Measurements from ENCODE around the gene FLRT1. TPM values are rescaled to one million over a fixed set of nuclear protein-coding genes. Genes with fewer than 3 reads are reported as not detected.

Gene FLRT1
- total RNA-seq, 2 donors from 2014 or later, result not detected

DNA sequence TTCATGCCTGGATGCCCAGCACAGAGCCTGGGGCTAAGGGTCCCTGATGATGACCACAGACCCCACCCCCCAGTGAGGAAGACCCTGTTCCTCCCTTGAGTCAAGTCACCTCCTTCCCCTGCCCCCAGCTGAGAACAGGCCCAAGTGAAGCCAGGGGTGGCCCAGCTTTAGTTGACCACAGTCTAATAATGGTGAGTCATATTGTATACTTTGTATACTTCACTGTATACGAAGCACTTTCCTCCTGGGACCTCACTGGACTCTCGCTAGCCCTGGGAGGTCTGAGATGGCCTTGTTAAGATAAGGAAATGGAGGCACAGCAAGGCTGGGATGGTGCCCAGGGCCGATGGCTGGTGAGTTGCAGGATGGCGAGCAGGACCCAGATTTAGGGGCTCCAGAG lies 3.7 kb upstream of the FLRT1 start:
- peaks cover 53% of the 10 kb centered on the region for H3K27me3 ChIP-seq (ENCODE audit: control insufficient read depth, insufficient read depth, low read length, poor library complexity, severe bottlenecking)
- Mint-ChIP-seq H3K36me3 (ENCODE audit: low read depth) (no peaks in the 10 kb centered on the region), H3K9me3 (no peaks in the 10 kb centered on the region), H3K4me3 (no peak overlapping the region), H3K27me3 (ENCODE audit: insufficient read depth) (peaks cover 81% of the 10 kb centered on the region), H3K27ac (no peak overlapping the region), H3K4me1 (peaks cover 7% of the 10 kb centered on the region)
- peaks cover 7% of the 10 kb centered on the region for H3K4me1 ChIP-seq (ENCODE audit: control insufficient read depth, insufficient read depth, low read length)
- no peaks in the 10 kb centered on the region for H3K36me3 ChIP-seq (ENCODE audit: control insufficient read depth, insufficient read depth, low read length)
- H3K9me3 ChIP-seq (ENCODE audit: control insufficient read depth, low read length), result no peaks in the 10 kb centered on the region
- TF ChIP-seq, protein P1, sequence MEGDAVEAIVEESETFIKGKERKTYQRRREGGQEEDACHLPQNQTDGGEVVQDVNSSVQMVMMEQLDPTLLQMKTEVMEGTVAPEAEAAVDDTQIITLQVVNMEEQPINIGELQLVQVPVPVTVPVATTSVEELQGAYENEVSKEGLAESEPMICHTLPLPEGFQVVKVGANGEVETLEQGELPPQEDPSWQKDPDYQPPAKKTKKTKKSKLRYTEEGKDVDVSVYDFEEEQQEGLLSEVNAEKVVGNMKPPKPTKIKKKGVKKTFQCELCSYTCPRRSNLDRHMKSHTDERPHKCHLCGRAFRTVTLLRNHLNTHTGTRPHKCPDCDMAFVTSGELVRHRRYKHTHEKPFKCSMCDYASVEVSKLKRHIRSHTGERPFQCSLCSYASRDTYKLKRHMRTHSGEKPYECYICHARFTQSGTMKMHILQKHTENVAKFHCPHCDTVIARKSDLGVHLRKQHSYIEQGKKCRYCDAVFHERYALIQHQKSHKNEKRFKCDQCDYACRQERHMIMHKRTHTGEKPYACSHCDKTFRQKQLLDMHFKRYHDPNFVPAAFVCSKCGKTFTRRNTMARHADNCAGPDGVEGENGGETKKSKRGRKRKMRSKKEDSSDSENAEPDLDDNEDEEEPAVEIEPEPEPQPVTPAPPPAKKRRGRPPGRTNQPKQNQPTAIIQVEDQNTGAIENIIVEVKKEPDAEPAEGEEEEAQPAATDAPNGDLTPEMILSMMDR (conservative IDR thresholded peaks at IDR 0.05), result no peak
- H3K9ac ChIP-seq (ENCODE audit: extremely low read depth, low read length, poor library complexity, severe bottlenecking), result no peak overlapping the region
- H3K27ac ChIP-seq (ENCODE audit: low read depth, low read length), result no peak overlapping the region
- H3K4me3 ChIP-seq (ENCODE audit: low read length), result no peak overlapping the region
- no peak for DNase-seq
- WGBS, 2 experiments (ENCODE audit: insufficient coverage in 1 of 2, insufficient read length in 1 of 2), result 89 to 100% methylated on average over 1 to 4 of the region's 4 CpGs

DNA sequence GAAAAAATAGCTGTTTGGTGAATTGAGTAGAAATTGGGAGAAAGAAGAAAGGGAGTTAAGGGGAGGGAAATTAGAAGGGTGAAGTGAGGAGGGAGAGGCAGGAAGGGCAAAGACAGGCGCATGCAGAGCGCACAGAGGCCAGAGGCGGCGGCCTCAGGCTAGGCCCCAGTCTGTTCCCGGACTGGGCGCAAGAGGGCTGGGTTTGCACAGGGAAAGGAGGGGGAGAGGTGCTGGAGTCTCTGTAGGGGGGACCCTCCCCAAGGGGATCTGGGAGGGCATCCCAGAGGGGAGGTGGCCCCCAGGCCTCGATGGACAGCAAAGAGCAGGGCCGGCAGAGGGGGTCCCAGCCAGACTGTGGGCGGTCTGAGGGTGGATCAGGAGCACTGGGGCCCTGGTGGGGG lies 1.3 kb upstream of the FLRT1 start:
- Histone ChIP-seq H3K4me3 (ENCODE audit: low read length) (no peak overlapping the region), H3K4me1 (ENCODE audit: control insufficient read depth, insufficient read depth, low read length) (no peaks in the 10 kb centered on the region), H3K27ac (ENCODE audit: low read depth, low read length) (no peak overlapping the region), H3K27me3 (ENCODE audit: control insufficient read depth, insufficient read depth, low read length, poor library complexity, severe bottlenecking) (peaks cover 74% of the 10 kb centered on the region), H3K9me3 (ENCODE audit: control insufficient read depth, low read length) (no peaks in the 10 kb centered on the region), H3K9ac (ENCODE audit: extremely low read depth, low read length, poor library complexity, severe bottlenecking) (no peak overlapping the region), H3K36me3 (ENCODE audit: control insufficient read depth, insufficient read depth, low read length) (no peaks in the 10 kb centered on the region)
- H3K9me3 Mint-ChIP-seq, result no peaks in the 10 kb centered on the region
- H3K4me1 Mint-ChIP-seq, result peaks cover 2% of the 10 kb centered on the region
- TF ChIP-seq, protein P1 (conservative IDR thresholded peaks at IDR 0.05), result peak; percentile 72
- peaks cover 92% of the 10 kb centered on the region for H3K27me3 Mint-ChIP-seq (ENCODE audit: insufficient read depth)
- no peaks in the 10 kb centered on the region for H3K36me3 Mint-ChIP-seq (ENCODE audit: low read depth)
- WGBS, 2 experiments (ENCODE audit: insufficient coverage in 1 of 2, insufficient read length in 1 of 2), result 55 to 74% methylated on average over 6 to 9 of the region's 9 CpGs
- DNase-seq, result peak; percentile 81
- no peak overlapping the region for H3K27ac Mint-ChIP-seq
- peak overlapping the region; percentile 52 for H3K4me3 Mint-ChIP-seq

DNA sequence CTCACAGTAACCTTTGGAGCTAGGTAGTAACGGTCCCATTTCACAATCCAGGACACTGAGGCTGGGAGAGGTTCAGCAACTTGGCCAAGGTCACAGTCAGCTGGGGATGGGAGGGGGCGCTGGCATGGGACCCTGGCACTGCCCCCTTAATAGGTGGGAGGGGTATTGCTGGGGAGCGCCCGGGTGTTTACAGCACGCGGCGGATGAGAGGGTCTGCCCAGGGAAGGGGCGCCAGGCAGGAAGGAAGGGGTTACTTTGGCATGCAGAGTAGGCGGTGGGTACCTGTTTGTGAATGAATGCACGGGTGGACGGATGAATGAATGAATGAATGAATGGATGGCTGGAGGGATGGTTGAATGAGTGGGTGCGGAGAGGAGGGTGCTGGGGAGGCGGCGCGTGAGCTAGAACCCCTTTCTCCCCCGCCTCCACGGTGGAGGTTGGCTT lies 628 bp upstream of the FLRT1 start:
- WGBS, 2 experiments (ENCODE audit: insufficient coverage in 1 of 2, insufficient read length in 1 of 2), result 51 to 56% methylated on average over 5 to 14 of the region's 17 CpGs
- no peaks in the 10 kb centered on the region for H3K36me3 Mint-ChIP-seq (ENCODE audit: low read depth)
- no peaks in the 10 kb centered on the region for H3K9me3 Mint-ChIP-seq
- Histone ChIP-seq H3K4me3 (ENCODE audit: low read length) (no peak overlapping the region), H3K27ac (ENCODE audit: low read depth, low read length) (no peak overlapping the region), H3K4me1 (ENCODE audit: control insufficient read depth, insufficient read depth, low read length) (no peaks in the 10 kb centered on the region), H3K9ac (ENCODE audit: extremely low read depth, low read length, poor library complexity, severe bottlenecking) (no peak overlapping the region), H3K9me3 (ENCODE audit: control insufficient read depth, low read length) (no peaks in the 10 kb centered on the region), H3K36me3 (ENCODE audit: control insufficient read depth, insufficient read depth, low read length) (no peaks in the 10 kb centered on the region), H3K27me3 (ENCODE audit: control insufficient read depth, insufficient read depth, low read length, poor library complexity, severe bottlenecking) (peaks cover 76% of the 10 kb centered on the region)
- peak overlapping the region; percentile 52 for H3K4me3 Mint-ChIP-seq
- peaks cover 2% of the 10 kb centered on the region for H3K4me1 Mint-ChIP-seq
- peaks cover 92% of the 10 kb centered on the region for H3K27me3 Mint-ChIP-seq (ENCODE audit: insufficient read depth)
- DNase-seq, result no peak
- TF ChIP-seq, protein P1 (conservative IDR thresholded peaks at IDR 0.05), result no peak
- no peak overlapping the region for H3K27ac Mint-ChIP-seq
